Keratinocyte (primary cell): ENCODE results near the gene CLSTN2.

ENCODE experiments used
- EZH2 ChIP-seq: IDR thresholded peaks from one replicate; pipeline ENCODE4 v1.6.1; 2012; ENCODE audit warnings: inconsistent platforms, mild to moderate bottlenecking, low read length, moderate library complexity
- TF ChIP-seq, protein P1 (sequence below), 3 experiments: IDR thresholded peaks in 1 of 3; conservative IDR thresholded peaks in 1 of 3; optimal IDR thresholded peaks in 1 of 3; 2 replicates in 2 of 3; 3 replicates in 1 of 3; pipeline versions ENCODE3 to v1.5.1; 2011; ENCODE audit warnings: low read length in 3 of 3, mild to moderate bottlenecking in 3 of 3, moderate library complexity in 2 of 3, control low read depth in 1 of 3, inconsistent platforms in 1 of 3; ENCODE audit not compliant: insufficient read depth in 2 of 3; ENCODE audit errors: extremely low read depth in 1 of 3

DNA sequence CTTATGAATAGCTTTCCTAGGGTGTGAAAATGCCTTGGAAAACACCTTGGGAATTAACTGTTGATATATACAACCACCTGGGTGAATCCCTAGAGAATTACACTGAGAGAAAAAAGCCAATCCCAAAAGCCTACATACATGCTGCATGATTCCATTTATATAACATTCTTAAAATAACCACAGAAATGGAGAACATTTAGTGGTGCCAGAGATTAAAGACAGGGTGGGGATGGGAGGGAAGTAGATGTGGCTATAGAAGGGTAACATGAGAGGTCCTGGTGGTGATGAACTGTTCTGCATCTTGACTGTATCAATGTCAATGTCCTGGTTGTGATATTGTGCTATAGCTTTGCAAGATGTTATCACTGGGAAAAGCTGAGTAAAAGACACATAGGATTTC, 291.0 kb downstream of the CLSTN2 start:
- TF ChIP-seq, protein P1, sequence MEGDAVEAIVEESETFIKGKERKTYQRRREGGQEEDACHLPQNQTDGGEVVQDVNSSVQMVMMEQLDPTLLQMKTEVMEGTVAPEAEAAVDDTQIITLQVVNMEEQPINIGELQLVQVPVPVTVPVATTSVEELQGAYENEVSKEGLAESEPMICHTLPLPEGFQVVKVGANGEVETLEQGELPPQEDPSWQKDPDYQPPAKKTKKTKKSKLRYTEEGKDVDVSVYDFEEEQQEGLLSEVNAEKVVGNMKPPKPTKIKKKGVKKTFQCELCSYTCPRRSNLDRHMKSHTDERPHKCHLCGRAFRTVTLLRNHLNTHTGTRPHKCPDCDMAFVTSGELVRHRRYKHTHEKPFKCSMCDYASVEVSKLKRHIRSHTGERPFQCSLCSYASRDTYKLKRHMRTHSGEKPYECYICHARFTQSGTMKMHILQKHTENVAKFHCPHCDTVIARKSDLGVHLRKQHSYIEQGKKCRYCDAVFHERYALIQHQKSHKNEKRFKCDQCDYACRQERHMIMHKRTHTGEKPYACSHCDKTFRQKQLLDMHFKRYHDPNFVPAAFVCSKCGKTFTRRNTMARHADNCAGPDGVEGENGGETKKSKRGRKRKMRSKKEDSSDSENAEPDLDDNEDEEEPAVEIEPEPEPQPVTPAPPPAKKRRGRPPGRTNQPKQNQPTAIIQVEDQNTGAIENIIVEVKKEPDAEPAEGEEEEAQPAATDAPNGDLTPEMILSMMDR (optimal IDR thresholded peaks at IDR 0.05 in 1 of 3, IDR thresholded peaks at IDR 0.05 in 1 of 3, conservative IDR thresholded peaks at IDR 0.05 in 1 of 3; ENCODE audit: extremely low read depth in 1 of 3, insufficient read depth in 2 of 3, low read length in 3 of 3), result no peak
- no peak for TF ChIP-seq EZH2
